Breast epithelium (tissue), 4 donors: Measurements from ENCODE around the gene HHLA2. TPM values are rescaled to one million over a fixed set of nuclear protein-coding genes. Genes with fewer than 3 reads are reported as not detected.

Experiments
- DNase-seq, 2 donors: peaks; one replicate each; pipeline ENCODE4 v3.0.0-alpha.2; 2019; ENCODE audit warnings: low spot score in 2 of 2
- H3K27ac ChIP-seq, 2 donors: fragments of 200-600 bp; sonication (generic) in 1 of 2; one replicate each; pipeline ENCODE4 v1.5.1; 2016 to 2019; ENCODE audit warnings: mild to moderate bottlenecking in 1 of 2
- H3K27me3 ChIP-seq, 2 donors: fragments of 200-600 bp; sonication (generic) in 1 of 2; one replicate each; pipeline versions ENCODE4 v1.5.1 to v1.6.0; 2017 to 2019; ENCODE audit warnings: control low read depth in 1 of 2, mild to moderate bottlenecking in 1 of 2
- H3K36me3 ChIP-seq: fragments of 200-600 bp; one replicate; pipeline ENCODE4 v1.5.1; 2019
- H3K4me1 ChIP-seq, 2 donors: fragments of 200-600 bp; sonication (generic); one replicate each; pipeline ENCODE4 v1.5.1; 2016 to 2019; ENCODE audit warnings: control low read depth in 1 of 2
- H3K4me3 ChIP-seq, 3 donors: fragments of 200-600 bp; sonication (generic); 1 replicate in 2 of 3; 2 replicates in 1 of 3; pipeline ENCODE4 v1.5.1; 2016 to 2019; ENCODE audit warnings: mild to moderate bottlenecking in 3 of 3, moderate library complexity in 2 of 3
- H3K9me3 ChIP-seq, 2 donors: fragments of 200-600 bp; sonication (generic) in 1 of 2; one replicate each; pipeline ENCODE4 v1.5.1; 2016 to 2019; ENCODE audit warnings: control low read depth in 1 of 2
- CTCF ChIP-seq, 3 donors: fragments of 450-650 bp; IDR thresholded peaks; one replicate each; pipeline ENCODE4 v1.5.1; 2016 to 2017; ENCODE audit warnings: antibody characterized with exemption in 3 of 3, mild to moderate bottlenecking in 3 of 3, moderate library complexity in 3 of 3
- POLR2A ChIP-seq: fragments of 450-650 bp; IDR thresholded peaks from one replicate; pipeline ENCODE4 v1.6.1; 2016; ENCODE audit warnings: antibody characterized with exemption, mild to moderate bottlenecking, moderate library complexity
- POLR2AphosphoS5 ChIP-seq, 3 donors: sonication (generic); formaldehyde crosslinking; IDR thresholded peaks; one replicate each; pipeline ENCODE4 v1.6.1; 2017; ENCODE audit warnings: antibody characterized with exemption in 3 of 3
- intact Hi-C: fragments of 100-400 bp; cut with DNase I; formaldehyde crosslinking; loops from one replicate; pipeline ENCODE4 v1.15.1; 2023; ENCODE audit warnings: low total_unique reads
- total RNA-seq, 3 donors: library from RNA; depleted of rRNA; stranded (reverse); fragments of >200 nt; gene quantifications; one replicate each; pipeline ENCODE4 v1.1.0, GENCODE V29; 2016

The HHLA2 gene
- total RNA-seq, 3 donors from 2014 or later: 1.6 TPM; not detected in 2

- H3K4me3 ChIP-seq: no peak overlapping the region
- intact Hi-C loops: no loop called here
- H3K9me3 ChIP-seq: no peaks in the 10 kb centered on the region
- no peaks in the 10 kb centered on the region for H3K4me1 ChIP-seq
- no peak overlapping the region for H3K27ac ChIP-seq
- H3K36me3 ChIP-seq: no peaks in the 10 kb centered on the region
- no peak for DNase-seq
- TF ChIP-seq POLR2AphosphoS5 (IDR thresholded peaks at IDR 0.05): no peak
- no peaks in the 10 kb centered on the region for H3K27me3 ChIP-seq
These were observed 83.9 kb downstream of the HHLA2 start for GRCh38 chr3:108380128-108380795.

- no peak for TF ChIP-seq CTCF (IDR thresholded peaks at IDR 0.05)
- TF ChIP-seq POLR2AphosphoS5 (IDR thresholded peaks at IDR 0.05): no peak
- no peak for TF ChIP-seq POLR2A
- Histone ChIP-seq H3K27ac (no peak overlapping the region), H3K9me3 (no peaks in the 10 kb centered on the region), H3K27me3 (no peaks in the 10 kb centered on the region), H3K4me1 (no peaks in the 10 kb centered on the region), H3K36me3 (no peaks in the 10 kb centered on the region), H3K4me3 (no peak overlapping the region)
- no peak for DNase-seq
- intact Hi-C loops: no loop called here
These were observed 85.3 kb downstream of the HHLA2 start for GRCh38 chr3:108381529-108382140.

- Histone ChIP-seq H3K4me3 (no peak overlapping the region), H3K4me1 (no peaks in the 10 kb centered on the region), H3K27me3 (no peaks in the 10 kb centered on the region), H3K27ac (no peak overlapping the region), H3K36me3 (no peaks in the 10 kb centered on the region), H3K9me3 (no peaks in the 10 kb centered on the region)
- no peak for DNase-seq
- intact Hi-C loops: no loop called here
- TF ChIP-seq POLR2AphosphoS5 (IDR thresholded peaks at IDR 0.05): no peak
- no peak for TF ChIP-seq CTCF (IDR thresholded peaks at IDR 0.05)
- no peak for TF ChIP-seq POLR2A
These were observed 87.0 kb downstream of the HHLA2 start for GRCh38 chr3:108383306-108383705.

GRCh38 chr3:108387063-108387462 lies 90.7 kb downstream of the HHLA2 start:
- Histone ChIP-seq H3K4me3 (no peak overlapping the region), H3K9me3 (no peaks in the 10 kb centered on the region), H3K36me3 (no peaks in the 10 kb centered on the region), H3K27ac (no peak overlapping the region), H3K4me1 (no peaks in the 10 kb centered on the region), H3K27me3 (no peaks in the 10 kb centered on the region)
- TF ChIP-seq POLR2AphosphoS5 (IDR thresholded peaks at IDR 0.05) (no peak), CTCF (IDR thresholded peaks at IDR 0.05) (no peak), POLR2A (no peak)
- intact Hi-C loops: no loop called here
- no peak for DNase-seq

GRCh38 chr3:108388136-108389132 lies 92.1 kb downstream of the HHLA2 start:
- no peak for DNase-seq
- Histone ChIP-seq H3K27ac (no peak overlapping the region), H3K27me3 (no peaks in the 10 kb centered on the region), H3K4me1 (no peaks in the 10 kb centered on the region), H3K36me3 (no peaks in the 10 kb centered on the region), H3K4me3 (no peak overlapping the region), H3K9me3 (no peaks in the 10 kb centered on the region)
- intact Hi-C loops: no loop called here
- TF ChIP-seq POLR2AphosphoS5 (IDR thresholded peaks at IDR 0.05) (no peak), CTCF (IDR thresholded peaks at IDR 0.05) (no peak), POLR2A (no peak)
